NCI-H146 (cell line): ENCODE measurements around the gene GFY.
A peak's percentile ranks its signal among the peaks of the same experiment; 100 is the strongest.
"Not testable (repeated sequence)": the region's sequence is repeated elsewhere in the genome, so short reads cannot be mapped to it uniquely, and the experiment has no call there.

Experiments used
- DNase-seq: peaks from one replicate; lab custom pipeline; 2025; lab: John Stamatoyannopoulos, UW

Gene GFY

GRCh38 chr19:49469828-49470614, 44.8 kb downstream of the GFY start:
- DNase-seq: no peak

GRCh38 chr19:49470615-49470978, 45.4 kb downstream of the GFY start:
- DNase-seq: no peak

- no peak for DNase-seq
These were observed 47.7 kb downstream of the GFY start for GRCh38 chr19:49472936-49473335.

- DNase-seq: not testable (repeated sequence)
These were observed 48.3 kb downstream of the GFY start for GRCh38 chr19:49473501-49473867.

- peak; percentile 48 for DNase-seq
These were observed 48.8 kb downstream of the GFY start, which contains the start of gene FLT3LG for GRCh38 chr19:49473868-49474541. Gene FLT3LG, plus strand, starts transcription at chr19:49474215. Its CDS starts 425 bp downstream, at chr19:49474640.

GRCh38 chr19:49474542-49474924, 49.3 kb downstream of the GFY start:
- DNase-seq: no peak

- DNase-seq: no peak
These were observed 50.2 kb downstream of the GFY start for GRCh38 chr19:49475191-49475917.

- peak; percentile 69 for DNase-seq
These were observed 51.0 kb downstream of the GFY start for GRCh38 chr19:49475995-49476880.
